Left lung (tissue), 10 donors: ENCODE measurements around the gene PIGN. TPM values are rescaled to one million over a fixed set of nuclear protein-coding genes. Genes with fewer than 3 reads are reported as not detected.

Experiments
- ATAC-seq: fragments of 200-7000 bp; cut with Tn5 transposase; one replicate; pipeline ENCODE4 v1.9.1; 2020; ENCODE audit warnings: moderate library complexity
- DNase-seq, 4 donors: peaks; one replicate each; pipeline ENCODE4 v3.0.0-alpha.2; 2013 to 2020
- H3K27ac ChIP-seq, 2 donors: fragments of 200-600 bp; sonication (generic) in 1 of 2; one replicate each; pipeline versions ENCODE4 v1.5.0 to v1.8.0; 2020 to 2021
- H3K27me3 ChIP-seq, 2 donors: fragments of 200-600 bp; sonication (generic) in 1 of 2; one replicate each; pipeline versions ENCODE4 v1.5.0 to v1.8.0; 2020 to 2021
- H3K36me3 ChIP-seq, 2 donors: fragments of 200-600 bp; sonication (generic) in 1 of 2; one replicate each; pipeline versions ENCODE4 v1.5.0 to v1.8.0; 2020 to 2021
- H3K4me1 ChIP-seq, 2 donors: fragments of 200-600 bp; one replicate each; pipeline ENCODE4 v1.8.0; 2021
- H3K4me3 ChIP-seq, 2 donors: fragments of 200-600 bp; sonication (generic) in 1 of 2; one replicate each; pipeline versions ENCODE4 v1.5.0 to v1.8.0; 2020 to 2021; ENCODE audit warnings: mild to moderate bottlenecking in 1 of 2
- H3K9me3 ChIP-seq, 2 donors: fragments of 200-600 bp; sonication (generic) in 1 of 2; one replicate each; pipeline versions ENCODE4 v1.5.0 to v1.8.0; 2020 to 2021
- CTCF ChIP-seq, 2 donors: fragments of 200-600 bp; sonication (generic) in 1 of 2; IDR thresholded peaks; one replicate each; pipeline versions ENCODE4 v1.5.0 to v1.8.0; 2021; ENCODE audit warnings: antibody characterized with exemption in 2 of 2
- intact Hi-C, 2 donors: fragments of 100-400 bp; cut with DNase I; formaldehyde crosslinking; loops; one replicate each; pipeline versions ENCODE4 v1.11.2 to v1.14.2; 2022
- polyA plus RNA-seq, 6 donors: library from polyadenylated mRNA; unstranded; fragments of 120-200 nt; gene quantifications; one replicate each; pipeline ENCODE4 v1.2.1, GENCODE V29; 2013; ENCODE audit not compliant: insufficient read length in 6 of 6
- total RNA-seq, 2 donors: library from RNA; stranded (reverse); fragmentation: NEBNext Ultra II Directional; extraction: Animal tissue kit (Norgen Biotek cat#: 25700); gene quantifications; one replicate each; pipeline ENCODE4 v1.2.1, GENCODE V29; 2021
- donor health status: DM: no; HTN: yes; CAD: no.
- donor health status: DM: no; HTN: no; CAD: no.

PIGN gene
- total and polyA plus RNA-seq, 8 donors, result 28.1 to 36.8 (median 29.5) TPM

GRCh38 chr18:62157843-62158242, 29.0 kb downstream of the PIGN start:
- H3K4me1 ChIP-seq, result no peaks in the 10 kb centered on the region
- H3K36me3 ChIP-seq, result peaks cover 0 to 24% of the 10 kb centered on the region in 2 donors
- DNase-seq (no peak), ATAC-seq (no peak)
- H3K27ac ChIP-seq, result no peak overlapping the region
- no peak for TF ChIP-seq CTCF (IDR thresholded peaks at IDR 0.05)
- no peaks in the 10 kb centered on the region for H3K9me3 ChIP-seq
- intact Hi-C loops, result no loop called here
- no peaks in the 10 kb centered on the region for H3K27me3 ChIP-seq
- H3K4me3 ChIP-seq, result no peak overlapping the region

- ATAC-seq (no peak), DNase-seq (no peak)
- Histone ChIP-seq H3K4me1 (no peaks in the 10 kb centered on the region), H3K4me3 (no peak overlapping the region), H3K27me3 (no peaks in the 10 kb centered on the region), H3K36me3 (peaks cover 0 to 26% of the 10 kb centered on the region in 2 donors), H3K27ac (no peak overlapping the region), H3K9me3 (no peaks in the 10 kb centered on the region)
- intact Hi-C loops, result no loop called here
- no peak for TF ChIP-seq CTCF (IDR thresholded peaks at IDR 0.05)
Observed at GRCh38 chr18:62152844-62153243, 34.0 kb downstream of the PIGN start.

GRCh38 chr18:62151068-62151771, 35.6 kb downstream of the PIGN start:
- intact Hi-C loops, result no loop called here
- Histone ChIP-seq H3K36me3 (peaks cover 0 to 22% of the 10 kb centered on the region in 2 donors), H3K4me3 (no peak overlapping the region), H3K9me3 (no peaks in the 10 kb centered on the region), H3K4me1 (no peaks in the 10 kb centered on the region), H3K27ac (no peak overlapping the region), H3K27me3 (no peaks in the 10 kb centered on the region)
- no peak for TF ChIP-seq CTCF (IDR thresholded peaks at IDR 0.05)
- DNase-seq (no peak), ATAC-seq (no peak)

GRCh38 chr18:62144338-62144737, 42.5 kb downstream of the PIGN start:
- H3K36me3 ChIP-seq, result peaks cover 0 to 17% of the 10 kb centered on the region in 2 donors
- no peak overlapping the region for H3K27ac ChIP-seq
- intact Hi-C loops, result no loop called here
- no peaks in the 10 kb centered on the region for H3K9me3 ChIP-seq
- H3K27me3 ChIP-seq, result no peaks in the 10 kb centered on the region
- H3K4me1 ChIP-seq, result no peaks in the 10 kb centered on the region
- DNase-seq (no peak), ATAC-seq (no peak)
- no peak overlapping the region for H3K4me3 ChIP-seq
- no peak for TF ChIP-seq CTCF (IDR thresholded peaks at IDR 0.05)

GRCh38 chr18:62140259-62140658, 46.6 kb downstream of the PIGN start:
- Histone ChIP-seq H3K27ac (no peak overlapping the region), H3K4me3 (no peak overlapping the region), H3K27me3 (no peaks in the 10 kb centered on the region), H3K9me3 (no peaks in the 10 kb centered on the region), H3K36me3 (peaks cover 0 to 24% of the 10 kb centered on the region in 2 donors), H3K4me1 (no peaks in the 10 kb centered on the region)
- ATAC-seq (no peak), DNase-seq (no peak)
- no peak for TF ChIP-seq CTCF (IDR thresholded peaks at IDR 0.05)
- intact Hi-C loops, result no loop called here
